Measurements from ENCODE around the gene IFNAR1. TPM values are rescaled to one million over a fixed set of nuclear protein-coding genes. Genes with fewer than 3 reads are reported as not detected.

The IFNAR1 gene
- total and polyA plus RNA-seq, 4 donors: 32.5 to 63.7 (median 43.7) TPM

GRCh38 chr21:33390479-33390878, 65.7 kb downstream of the IFNAR1 start:
- WGBS (ENCODE audit: insufficient coverage): 94% methylated on average over 4 of the region's 5 CpGs

GRCh38 chr21:33391656-33392055, 66.9 kb downstream of the IFNAR1 start:
- WGBS (ENCODE audit: insufficient coverage): 77% methylated on average over 5 of the region's 6 CpGs
- Histone ChIP-seq H3K36me3 (ENCODE audit: control insufficient read depth, insufficient read depth, low read length) (no peaks in the 10 kb centered on the region), H3K9me3 (ENCODE audit: control insufficient read depth, insufficient read depth, low read length) (no peaks in the 10 kb centered on the region), H3K4me3 (ENCODE audit: low read depth, low read length) (no peak overlapping the region), H3K4me1 (ENCODE audit: control insufficient read depth, insufficient read depth, low read length) (no peaks in the 10 kb centered on the region), H3K27me3 (ENCODE audit: control insufficient read depth, insufficient read depth, low read length) (no peaks in the 10 kb centered on the region), H3K27ac (ENCODE audit: low read depth, low read length) (no peak overlapping the region)
- DNase-seq (ENCODE audit: low read depth in 4 of 6, low spot score in 6 of 6): no peak

More at GRCh38 chr21:33390479-33390878, 65.7 kb downstream of the IFNAR1 start:
- Histone ChIP-seq H3K27me3 (ENCODE audit: control insufficient read depth, insufficient read depth, low read length) (no peaks in the 10 kb centered on the region), H3K4me3 (ENCODE audit: low read depth, low read length) (no peak overlapping the region), H3K9me3 (ENCODE audit: control insufficient read depth, insufficient read depth, low read length) (no peaks in the 10 kb centered on the region), H3K4me1 (ENCODE audit: control insufficient read depth, insufficient read depth, low read length) (no peaks in the 10 kb centered on the region), H3K27ac (ENCODE audit: low read depth, low read length) (no peak overlapping the region), H3K36me3 (ENCODE audit: control insufficient read depth, insufficient read depth, low read length) (no peaks in the 10 kb centered on the region)
- DNase-seq (ENCODE audit: low read depth in 4 of 6, low spot score in 6 of 6): no peak

GRCh38 chr21:33392284-33392985, 67.7 kb downstream of the IFNAR1 start:
- Histone ChIP-seq H3K36me3 (ENCODE audit: control insufficient read depth, insufficient read depth, low read length) (no peaks in the 10 kb centered on the region), H3K27ac (ENCODE audit: low read depth, low read length) (no peak overlapping the region), H3K27me3 (ENCODE audit: control insufficient read depth, insufficient read depth, low read length) (no peaks in the 10 kb centered on the region), H3K4me3 (ENCODE audit: low read depth, low read length) (no peak overlapping the region), H3K4me1 (ENCODE audit: control insufficient read depth, insufficient read depth, low read length) (no peaks in the 10 kb centered on the region), H3K9me3 (ENCODE audit: control insufficient read depth, insufficient read depth, low read length) (no peaks in the 10 kb centered on the region)
- DNase-seq (ENCODE audit: low read depth in 4 of 6, low spot score in 6 of 6): no peak
- WGBS (ENCODE audit: insufficient coverage): 84% methylated on average over 9 of the region's 11 CpGs

GRCh38 chr21:33393348-33393747, 68.6 kb downstream of the IFNAR1 start:
- no peak overlapping the region for H3K27ac ChIP-seq (ENCODE audit: low read depth, low read length)
- no peaks in the 10 kb centered on the region for H3K4me1 ChIP-seq (ENCODE audit: control insufficient read depth, insufficient read depth, low read length)
- no peaks in the 10 kb centered on the region for H3K9me3 ChIP-seq (ENCODE audit: control insufficient read depth, insufficient read depth, low read length)
- no peak overlapping the region for H3K4me3 ChIP-seq (ENCODE audit: low read depth, low read length)
- 79% methylated on average over 3 of the region's 5 CpGs for WGBS (ENCODE audit: insufficient coverage)
- H3K27me3 ChIP-seq (ENCODE audit: control insufficient read depth, insufficient read depth, low read length): no peaks in the 10 kb centered on the region
- no peaks in the 10 kb centered on the region for H3K36me3 ChIP-seq (ENCODE audit: control insufficient read depth, insufficient read depth, low read length)
- no peak for DNase-seq (ENCODE audit: low read depth in 4 of 6, low spot score in 6 of 6)

GRCh38 chr21:33394260-33394659, 69.5 kb downstream of the IFNAR1 start:
- WGBS (ENCODE audit: insufficient coverage): 88% methylated on average over 4 of the region's 8 CpGs
- no peak overlapping the region for H3K4me3 ChIP-seq (ENCODE audit: low read depth, low read length)
- no peak overlapping the region for H3K27ac ChIP-seq (ENCODE audit: low read depth, low read length)
- no peaks in the 10 kb centered on the region for H3K36me3 ChIP-seq (ENCODE audit: control insufficient read depth, insufficient read depth, low read length)
- no peaks in the 10 kb centered on the region for H3K9me3 ChIP-seq (ENCODE audit: control insufficient read depth, insufficient read depth, low read length)
- H3K4me1 ChIP-seq (ENCODE audit: control insufficient read depth, insufficient read depth, low read length): no peaks in the 10 kb centered on the region
- no peak for DNase-seq (ENCODE audit: low read depth in 4 of 6, low spot score in 6 of 6)
- no peaks in the 10 kb centered on the region for H3K27me3 ChIP-seq (ENCODE audit: control insufficient read depth, insufficient read depth, low read length)

GRCh38 chr21:33395891-33396331, 71.1 kb downstream of the IFNAR1 start:
- WGBS (ENCODE audit: insufficient coverage): 68% methylated on average over 4 of the region's 6 CpGs
- Histone ChIP-seq H3K4me1 (ENCODE audit: control insufficient read depth, insufficient read depth, low read length) (no peaks in the 10 kb centered on the region), H3K9me3 (ENCODE audit: control insufficient read depth, insufficient read depth, low read length) (no peaks in the 10 kb centered on the region), H3K4me3 (ENCODE audit: low read depth, low read length) (no peak overlapping the region), H3K36me3 (ENCODE audit: control insufficient read depth, insufficient read depth, low read length) (no peaks in the 10 kb centered on the region), H3K27ac (ENCODE audit: low read depth, low read length) (no peak overlapping the region), H3K27me3 (ENCODE audit: control insufficient read depth, insufficient read depth, low read length) (no peaks in the 10 kb centered on the region)
- peak in 1 of 6 donors; percentile 18 for DNase-seq (ENCODE audit: low read depth in 4 of 6, low spot score in 6 of 6)

GRCh38 chr21:33396436-33396835, 71.7 kb downstream of the IFNAR1 start:
- H3K36me3 ChIP-seq (ENCODE audit: control insufficient read depth, insufficient read depth, low read length): no peaks in the 10 kb centered on the region
- H3K27ac ChIP-seq (ENCODE audit: low read depth, low read length): no peak overlapping the region
- WGBS (ENCODE audit: insufficient coverage): 33% methylated on average over 1 of the region's 6 CpGs
- H3K4me3 ChIP-seq (ENCODE audit: low read depth, low read length): no peak overlapping the region
- peak in 1 of 6 donors; percentile 27 for DNase-seq (ENCODE audit: low read depth in 4 of 6, low spot score in 6 of 6)
- no peaks in the 10 kb centered on the region for H3K27me3 ChIP-seq (ENCODE audit: control insufficient read depth, insufficient read depth, low read length)
- H3K9me3 ChIP-seq (ENCODE audit: control insufficient read depth, insufficient read depth, low read length): no peaks in the 10 kb centered on the region
- no peaks in the 10 kb centered on the region for H3K4me1 ChIP-seq (ENCODE audit: control insufficient read depth, insufficient read depth, low read length)

- Histone ChIP-seq H3K27ac (ENCODE audit: low read depth, low read length) (no peak overlapping the region), H3K36me3 (ENCODE audit: control insufficient read depth, insufficient read depth, low read length) (no peaks in the 10 kb centered on the region), H3K27me3 (ENCODE audit: control insufficient read depth, insufficient read depth, low read length) (no peaks in the 10 kb centered on the region), H3K9me3 (ENCODE audit: control insufficient read depth, insufficient read depth, low read length) (no peaks in the 10 kb centered on the region), H3K4me1 (ENCODE audit: control insufficient read depth, insufficient read depth, low read length) (peaks cover under 1% of the 10 kb centered on the region), H3K4me3 (ENCODE audit: low read depth, low read length) (no peak overlapping the region)
- DNase-seq (ENCODE audit: low read depth in 4 of 6, low spot score in 6 of 6): no peak
- 100% methylated on average over 1 of the region's 5 CpGs for whole genome bisulfite sequencing (ENCODE audit: insufficient coverage)
These were observed 72.2 kb downstream of the IFNAR1 start for GRCh38 chr21:33396951-33397350.

- no peak overlapping the region for H3K4me3 ChIP-seq (ENCODE audit: low read depth, low read length)
- H3K4me1 ChIP-seq (ENCODE audit: control insufficient read depth, insufficient read depth, low read length): peaks cover 8% of the 10 kb centered on the region
- H3K27ac ChIP-seq (ENCODE audit: low read depth, low read length): no peak overlapping the region
- H3K27me3 ChIP-seq (ENCODE audit: control insufficient read depth, insufficient read depth, low read length): no peaks in the 10 kb centered on the region
- WGBS (ENCODE audit: insufficient coverage): 98% methylated on average over 3 of the region's 3 CpGs
- no peaks in the 10 kb centered on the region for H3K9me3 ChIP-seq (ENCODE audit: control insufficient read depth, insufficient read depth, low read length)
- no peaks in the 10 kb centered on the region for H3K36me3 ChIP-seq (ENCODE audit: control insufficient read depth, insufficient read depth, low read length)
- no peak for DNase-seq (ENCODE audit: low read depth in 4 of 6, low spot score in 6 of 6)
These were observed 72.9 kb downstream of the IFNAR1 start for GRCh38 chr21:33397717-33398116.

- WGBS (ENCODE audit: insufficient coverage): 90% methylated on average over 4 of the region's 5 CpGs
- Histone ChIP-seq H3K27ac (ENCODE audit: low read depth, low read length) (no peak overlapping the region), H3K4me1 (ENCODE audit: control insufficient read depth, insufficient read depth, low read length) (peaks cover 10% of the 10 kb centered on the region), H3K36me3 (ENCODE audit: control insufficient read depth, insufficient read depth, low read length) (no peaks in the 10 kb centered on the region), H3K9me3 (ENCODE audit: control insufficient read depth, insufficient read depth, low read length) (no peaks in the 10 kb centered on the region), H3K27me3 (ENCODE audit: control insufficient read depth, insufficient read depth, low read length) (no peaks in the 10 kb centered on the region), H3K4me3 (ENCODE audit: low read depth, low read length) (no peak overlapping the region)
- DNase-seq (ENCODE audit: low read depth in 4 of 6, low spot score in 6 of 6): peak in 2 of 6 donors; percentile 46 to 72
These were observed 73.6 kb downstream of the IFNAR1 start for GRCh38 chr21:33398361-33398760.

All from spinal cord (tissue), 10 donors.